Trophoblast cell (in vitro differentiated cells and primary cell): ENCODE results near the gene XCL2.

Experiments used
- DNase-seq, 2 donors: peaks; one replicate each; pipeline ENCODE4 v3.0.0-alpha.2; 2016
- H2AFZ ChIP-seq: 2 replicates; pipeline ENCODE4 v1.6.1; 2013; ENCODE audit warnings: low read length, moderate library complexity, mild to moderate bottlenecking; ENCODE audit not compliant: insufficient read depth, poor library complexity
- H2AK5ac ChIP-seq: 2 replicates; pipeline ENCODE4 v1.6.1; 2013; ENCODE audit warnings: mild to moderate bottlenecking, low read length
- H2BK120ac ChIP-seq: 2 replicates; pipeline ENCODE4 v1.6.1; 2013; ENCODE audit warnings: low read length, mild to moderate bottlenecking, moderate library complexity; ENCODE audit not compliant: insufficient read depth, poor library complexity
- H2BK12ac ChIP-seq: 2 replicates; pipeline ENCODE4 v1.6.1; 2013; ENCODE audit warnings: mild to moderate bottlenecking, low read length, moderate library complexity
- H2BK5ac ChIP-seq: 2 replicates; pipeline ENCODE4 v1.6.1; 2013; ENCODE audit warnings: low read length, low read depth, moderate library complexity, mild to moderate bottlenecking; ENCODE audit not compliant: poor library complexity
- H3K14ac ChIP-seq: 2 replicates; pipeline ENCODE4 v1.6.1; 2013; ENCODE audit warnings: mild to moderate bottlenecking, low read length
- H3K18ac ChIP-seq: 2 replicates; pipeline ENCODE4 v1.6.1; 2013; ENCODE audit warnings: mild to moderate bottlenecking, low read length
- H3K23ac ChIP-seq: 2 replicates; pipeline ENCODE4 v1.6.1; 2013; ENCODE audit warnings: low read length
- H3K27ac ChIP-seq: 2 replicates; pipeline ENCODE4 v1.5.1; 2013; ENCODE audit warnings: low read depth, mild to moderate bottlenecking, inconsistent platforms, low read length, moderate library complexity
- H3K27me3 ChIP-seq: 2 replicates; pipeline ENCODE4 v1.6.1; 2013; ENCODE audit warnings: inconsistent platforms, mild to moderate bottlenecking, low read length, moderate library complexity; ENCODE audit not compliant: insufficient read depth
- H3K36me3 ChIP-seq, 2 experiments: 1 replicate in 1 of 2; 2 replicates in 1 of 2; pipeline ENCODE4 v1.6.1; 2013; ENCODE audit warnings: low read length in 2 of 2, mild to moderate bottlenecking in 2 of 2, moderate library complexity in 1 of 2; ENCODE audit not compliant: insufficient read depth in 2 of 2, control insufficient read depth in 1 of 2
- H3K4ac ChIP-seq: 2 replicates; pipeline ENCODE4 v1.6.1; 2013; ENCODE audit warnings: low read depth, mild to moderate bottlenecking, low read length, moderate library complexity
- H3K4me1 ChIP-seq, 2 experiments: 1 replicate in 1 of 2; 2 replicates in 1 of 2; pipeline ENCODE4 v1.6.1; 2013; ENCODE audit warnings: low read length in 2 of 2, mild to moderate bottlenecking in 2 of 2, moderate library complexity in 1 of 2; ENCODE audit not compliant: insufficient read depth in 2 of 2, control insufficient read depth in 1 of 2
- H3K4me2 ChIP-seq: 2 replicates; pipeline ENCODE4 v1.6.1; 2013; ENCODE audit warnings: inconsistent platforms, mild to moderate bottlenecking, low read length, moderate library complexity
- H3K4me3 ChIP-seq: 2 replicates; pipeline ENCODE4 v1.5.1; 2013; ENCODE audit warnings: mild to moderate bottlenecking, low read depth, low read length, inconsistent platforms
- H3K79me1 ChIP-seq: one replicate; pipeline ENCODE4 v1.6.1; 2013; ENCODE audit warnings: low read length
- H3K79me2 ChIP-seq: 2 replicates; pipeline ENCODE4 v1.6.1; 2013; ENCODE audit warnings: low read length, mild to moderate bottlenecking; ENCODE audit not compliant: control insufficient read depth, insufficient read depth, poor library complexity
- H3K9ac ChIP-seq: 2 replicates; pipeline ENCODE4 v1.6.1; 2013; ENCODE audit warnings: mild to moderate bottlenecking, low read length
- H3K9me3 ChIP-seq: 2 replicates; pipeline ENCODE4 v1.6.1; 2013; ENCODE audit warnings: low read depth, mild to moderate bottlenecking, control low read depth, inconsistent platforms, low read length; ENCODE audit not compliant: insufficient read depth
- H4K12ac ChIP-seq: 2 replicates; pipeline ENCODE4 v1.6.1; 2013; ENCODE audit warnings: low read depth, mild to moderate bottlenecking, low read length, moderate library complexity
- H4K8ac ChIP-seq: 2 replicates; pipeline ENCODE4 v1.6.1; 2013; ENCODE audit warnings: low read depth, mild to moderate bottlenecking, low read length, moderate library complexity
- H4K91ac ChIP-seq: one replicate; pipeline ENCODE4 v1.6.1; 2013; ENCODE audit warnings: low read depth, mild to moderate bottlenecking, low read length, moderate library complexity
- WGBS: extraction: QIAGEN DNeasy Blood & Tissue Kit; methylation state at CpG from one replicate; pipeline ENCODE4 v1.1.7; 2013; ENCODE audit warnings: missing lambda C conversion rate; ENCODE audit not compliant: insufficient read length, insufficient coverage; ENCODE audit errors: extremely low coverage; 5-methylcytosine and 5-hydroxymethylcytosine counted together

Gene XCL2

GRCh38 chr1:168568346-168568745, 24.5 kb upstream of the XCL2 start:
- Histone ChIP-seq H3K27me3 (no peaks in the 10 kb centered on the region), H3K4me1 (no peaks in the 10 kb centered on the region), H3K18ac (no peak overlapping the region), H3K79me1 (no peaks in the 10 kb centered on the region), H3K79me2 (no peaks in the 10 kb centered on the region), H3K23ac (no peak overlapping the region), H3K9me3 (no peaks in the 10 kb centered on the region), H3K9ac (no peak overlapping the region), H2BK12ac (no peak overlapping the region), H4K12ac (no peak overlapping the region), H3K36me3 (no peaks in the 10 kb centered on the region), H3K14ac (no peak overlapping the region), H4K91ac (no peak overlapping the region), H4K8ac (no peak overlapping the region), H2BK5ac (no peak overlapping the region), H2AK5ac (no peak overlapping the region), H3K4me2 (no peak overlapping the region), H2BK120ac (no peak overlapping the region), H3K4ac (no peak overlapping the region), H2AFZ (no peak overlapping the region), H3K27ac (no peak overlapping the region), H3K4me3 (no peak overlapping the region)
- no peak for DNase-seq
- WGBS, result no CpG with 5 or more reads among the region's 1 CpG

GRCh38 chr1:168567568-168567967, 23.8 kb upstream of the XCL2 start:
- Histone ChIP-seq H4K8ac (no peak overlapping the region), H3K23ac (no peak overlapping the region), H3K4me1 (no peaks in the 10 kb centered on the region), H2AK5ac (no peak overlapping the region), H2BK5ac (no peak overlapping the region), H3K79me1 (no peaks in the 10 kb centered on the region), H2AFZ (no peak overlapping the region), H3K14ac (no peak overlapping the region), H2BK120ac (no peak overlapping the region), H3K9me3 (no peaks in the 10 kb centered on the region), H3K4me2 (no peak overlapping the region), H3K36me3 (no peaks in the 10 kb centered on the region), H4K12ac (no peak overlapping the region), H3K79me2 (no peaks in the 10 kb centered on the region), H3K4ac (no peak overlapping the region), H4K91ac (no peak overlapping the region), H3K18ac (no peak overlapping the region), H3K27me3 (no peaks in the 10 kb centered on the region), H3K27ac (no peak overlapping the region), H3K9ac (no peak overlapping the region), H3K4me3 (no peak overlapping the region), H2BK12ac (no peak overlapping the region)
- no CpG with 5 or more reads among the region's 3 CpGs for WGBS
- DNase-seq, result no peak

- Histone ChIP-seq H3K4me3 (no peak overlapping the region), H3K9me3 (no peaks in the 10 kb centered on the region), H3K4me2 (no peak overlapping the region), H2BK5ac (no peak overlapping the region), H2AFZ (no peak overlapping the region), H3K23ac (no peak overlapping the region), H3K36me3 (no peaks in the 10 kb centered on the region), H3K14ac (no peak overlapping the region), H3K18ac (no peak overlapping the region), H4K12ac (no peak overlapping the region), H3K27ac (no peak overlapping the region), H3K4me1 (no peaks in the 10 kb centered on the region), H2BK12ac (no peak overlapping the region), H3K4ac (no peak overlapping the region), H3K27me3 (no peaks in the 10 kb centered on the region), H4K8ac (no peak overlapping the region), H3K79me1 (no peaks in the 10 kb centered on the region), H4K91ac (no peak overlapping the region), H2AK5ac (no peak overlapping the region), H3K79me2 (no peaks in the 10 kb centered on the region), H2BK120ac (no peak overlapping the region), H3K9ac (no peak overlapping the region)
- DNase-seq, result no peak
- WGBS, result no CpG with 5 or more reads among the region's 1 CpG
Measured at GRCh38 chr1:168567007-168567406, 23.2 kb upstream of the XCL2 start.

- no peak overlapping the region for H3K27ac ChIP-seq
- no peak overlapping the region for H4K8ac ChIP-seq
- no peak overlapping the region for H2BK5ac ChIP-seq
- H3K23ac ChIP-seq, result no peak overlapping the region
- no peak overlapping the region for H3K4me3 ChIP-seq
- H2AK5ac ChIP-seq, result no peak overlapping the region
- H2AFZ ChIP-seq, result no peak overlapping the region
- H3K36me3 ChIP-seq, result no peaks in the 10 kb centered on the region
- H2BK12ac ChIP-seq, result no peak overlapping the region
- H3K79me1 ChIP-seq, result no peaks in the 10 kb centered on the region
- H3K79me2 ChIP-seq, result no peaks in the 10 kb centered on the region
- DNase-seq, result no peak
- no peak overlapping the region for H4K12ac ChIP-seq
- H3K9ac ChIP-seq, result no peak overlapping the region
- no peaks in the 10 kb centered on the region for H3K27me3 ChIP-seq
- no CpG with 5 or more reads among the region's 4 CpGs for whole genome bisulfite sequencing
- no peak overlapping the region for H3K4ac ChIP-seq
- H2BK120ac ChIP-seq, result no peak overlapping the region
- H3K4me2 ChIP-seq, result no peak overlapping the region
- H4K91ac ChIP-seq, result no peak overlapping the region
- no peak overlapping the region for H3K18ac ChIP-seq
- H3K14ac ChIP-seq, result no peak overlapping the region
- H3K4me1 ChIP-seq, result no peaks in the 10 kb centered on the region
- no peaks in the 10 kb centered on the region for H3K9me3 ChIP-seq
Measured at GRCh38 chr1:168565825-168566224, 22.0 kb upstream of the XCL2 start.
